ENCODE data around the gene NMRK1. TPM values are rescaled to one million over a fixed set of nuclear protein-coding genes. Genes with fewer than 3 reads are reported as not detected.

Gene NMRK1
- polyA plus RNA-seq, 3 donors = 4.3 to 9.8 (median 9.3) TPM

- Mint-ChIP-seq H3K4me3 (no peak overlapping the region), H3K9me3 (no peaks in the 10 kb centered on the region), H3K27ac (peak overlapping the region in 2 of 7 donors; percentile 38 to 49), H3K36me3 (peaks cover 59 to 69% of the 10 kb centered on the region in 2 donors), H3K4me1 (peaks cover 14% of the 10 kb centered on the region), H3K27me3 (ENCODE audit: low read depth in 3 of 3) (no peaks in the 10 kb centered on the region)
- Histone ChIP-seq H4K20me1 (ENCODE audit: insufficient read depth, low read length) (peaks cover 93% of the 10 kb centered on the region), H3K4me2 (replicated peaks; ENCODE audit: extremely low read depth, low read length, poor library complexity, severe bottlenecking) (no peak overlapping the region), H3K79me2 (ENCODE audit: insufficient read depth, low read length) (peaks cover 52% of the 10 kb centered on the region), H3K9ac (ENCODE audit: insufficient read depth, low read length, poor library complexity, severe bottlenecking) (no peak overlapping the region), H2AFZ (ENCODE audit: insufficient read depth, low read depth, low read length, poor library complexity, severe bottlenecking) (no peak overlapping the region), H3K9me3 (replicated peaks in 1 of 2; ENCODE audit: control insufficient read depth in 1 of 2, insufficient read depth in 1 of 2, low read length in 2 of 2) (no peaks in the 10 kb centered on the region), H3K4me1 (ENCODE audit: control insufficient read depth in 1 of 2, insufficient read depth in 2 of 2, low read length in 2 of 2) (peaks cover 10 to 12% of the 10 kb centered on the region in 2 donors), H3K27ac (ENCODE audit: low read depth in 1 of 2, low read length in 2 of 2) (peak overlapping the region in 1 of 2 donors; percentile 77), H3K27me3 (ENCODE audit: control insufficient read depth in 2 of 2, insufficient read depth in 2 of 2, low read length in 2 of 2) (no peaks in the 10 kb centered on the region), H3K4me3 (replicated peaks in 1 of 3; ENCODE audit: low read depth in 2 of 3, low read length in 3 of 3) (no peak overlapping the region), H3K36me3 (replicated peaks in 1 of 2; ENCODE audit: control insufficient read depth in 1 of 2, insufficient read depth in 2 of 2, low read length in 2 of 2) (peaks cover 60 to 79% of the 10 kb centered on the region in 2 donors)
- intact Hi-C loops (cut with micrococcal nuclease) = no loop called here
- 100% methylated on average over 2 of the region's 5 CpGs for WGBS (ENCODE audit: insufficient coverage)
- TF ChIP-seq, protein P1, sequence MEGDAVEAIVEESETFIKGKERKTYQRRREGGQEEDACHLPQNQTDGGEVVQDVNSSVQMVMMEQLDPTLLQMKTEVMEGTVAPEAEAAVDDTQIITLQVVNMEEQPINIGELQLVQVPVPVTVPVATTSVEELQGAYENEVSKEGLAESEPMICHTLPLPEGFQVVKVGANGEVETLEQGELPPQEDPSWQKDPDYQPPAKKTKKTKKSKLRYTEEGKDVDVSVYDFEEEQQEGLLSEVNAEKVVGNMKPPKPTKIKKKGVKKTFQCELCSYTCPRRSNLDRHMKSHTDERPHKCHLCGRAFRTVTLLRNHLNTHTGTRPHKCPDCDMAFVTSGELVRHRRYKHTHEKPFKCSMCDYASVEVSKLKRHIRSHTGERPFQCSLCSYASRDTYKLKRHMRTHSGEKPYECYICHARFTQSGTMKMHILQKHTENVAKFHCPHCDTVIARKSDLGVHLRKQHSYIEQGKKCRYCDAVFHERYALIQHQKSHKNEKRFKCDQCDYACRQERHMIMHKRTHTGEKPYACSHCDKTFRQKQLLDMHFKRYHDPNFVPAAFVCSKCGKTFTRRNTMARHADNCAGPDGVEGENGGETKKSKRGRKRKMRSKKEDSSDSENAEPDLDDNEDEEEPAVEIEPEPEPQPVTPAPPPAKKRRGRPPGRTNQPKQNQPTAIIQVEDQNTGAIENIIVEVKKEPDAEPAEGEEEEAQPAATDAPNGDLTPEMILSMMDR (IDR thresholded peaks at IDR 0.05) = no peak
- no peak for DNase-seq
Observed at GRCh38 chr9:75130172-75130571, 42.2 kb upstream of the NMRK1 start.

DNA sequence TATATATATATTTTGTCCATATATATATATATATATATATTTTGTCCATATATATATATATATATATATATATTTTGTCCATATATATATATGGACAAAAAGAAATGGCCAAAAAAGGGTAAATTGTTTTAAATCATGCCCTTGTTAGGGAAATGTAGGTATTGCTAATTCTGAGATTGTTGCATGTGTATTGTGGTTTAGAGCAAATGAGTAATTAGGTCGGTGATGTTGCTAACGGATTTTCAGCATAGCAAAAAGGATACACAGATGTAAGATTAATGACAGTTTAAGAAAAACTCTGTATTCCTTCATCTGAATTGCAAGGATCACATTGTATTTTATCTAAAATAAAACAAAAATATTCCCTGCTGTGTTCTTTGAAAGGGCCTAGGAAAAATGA, 40.6 kb upstream of the NMRK1 start:
- Mint-ChIP-seq H3K4me1 (peaks cover 17% of the 10 kb centered on the region), H3K36me3 (peaks cover 60 to 70% of the 10 kb centered on the region in 2 donors), H3K27ac (no peak overlapping the region), H3K4me3 (no peak overlapping the region), H3K27me3 (ENCODE audit: low read depth in 3 of 3) (no peaks in the 10 kb centered on the region), H3K9me3 (no peaks in the 10 kb centered on the region)
- no peak overlapping the region for H3K9ac ChIP-seq (ENCODE audit: insufficient read depth, low read length, poor library complexity, severe bottlenecking)
- WGBS (ENCODE audit: insufficient coverage) = no CpG with 5 or more reads among the region's 2 CpGs
- no peak overlapping the region for H3K4me3 ChIP-seq (replicated peaks in 1 of 3; ENCODE audit: low read depth in 2 of 3, low read length in 3 of 3)
- peaks cover 48 to 76% of the 10 kb centered on the region in 2 donors for H3K36me3 ChIP-seq (replicated peaks in 1 of 2; ENCODE audit: control insufficient read depth in 1 of 2, insufficient read depth in 2 of 2, low read length in 2 of 2)
- peaks cover 10 to 12% of the 10 kb centered on the region in 2 donors for H3K4me1 ChIP-seq (ENCODE audit: control insufficient read depth in 1 of 2, insufficient read depth in 2 of 2, low read length in 2 of 2)
- intact Hi-C loops (cut with micrococcal nuclease) = no loop called here
- no peak for DNase-seq
- H4K20me1 ChIP-seq (ENCODE audit: insufficient read depth, low read length) = peaks cover 96% of the 10 kb centered on the region
- H2AFZ ChIP-seq (ENCODE audit: insufficient read depth, low read depth, low read length, poor library complexity, severe bottlenecking) = no peak overlapping the region
- peaks cover 68% of the 10 kb centered on the region for H3K79me2 ChIP-seq (ENCODE audit: insufficient read depth, low read length)
- no peak overlapping the region for H3K4me2 ChIP-seq (replicated peaks; ENCODE audit: extremely low read depth, low read length, poor library complexity, severe bottlenecking)
- TF ChIP-seq, protein P1 (IDR thresholded peaks at IDR 0.05) = no peak
- no peak overlapping the region for H3K27ac ChIP-seq (ENCODE audit: low read depth in 1 of 2, low read length in 2 of 2)
- H3K9me3 ChIP-seq (replicated peaks in 1 of 2; ENCODE audit: control insufficient read depth in 1 of 2, insufficient read depth in 1 of 2, low read length in 2 of 2) = no peaks in the 10 kb centered on the region
- no peaks in the 10 kb centered on the region for H3K27me3 ChIP-seq (ENCODE audit: control insufficient read depth in 2 of 2, insufficient read depth in 2 of 2, low read length in 2 of 2)
